Central memory CD8-positive, alpha-beta T cell (primary cell): ENCODE measurements around the gene ISYNA1.

ENCODE experiments used
- ATAC-seq: fragments of 150-1000 bp; cut with Tn5 transposase; replicated peaks from 2 replicates; pipeline ENCODE4 v1.10.0; 2022; ENCODE audit warnings: mild to moderate bottlenecking, moderate FRiP score, moderate number of reproducible peaks; ENCODE audit not compliant: poor library complexity, severe bottlenecking; ENCODE audit errors: extremely low read depth
- DNase-seq, 2 donors: peaks; one replicate each; pipeline ENCODE4 v3.0.0; 2021; ENCODE audit warnings: low spot score in 2 of 2
- H3K27ac Mint-ChIP-seq: one replicate; pipeline ENCODE4 v1.8.0; 2022; ENCODE audit warnings: low read depth, mild to moderate bottlenecking, moderate library complexity, mixed read lengths
- H3K27me3 Mint-ChIP-seq: one replicate; pipeline ENCODE4 v1.8.0; 2022; ENCODE audit warnings: mixed read lengths
- H3K36me3 Mint-ChIP-seq: one replicate; pipeline ENCODE4 v1.8.0; 2022; ENCODE audit warnings: mild to moderate bottlenecking, moderate library complexity, mixed read lengths; ENCODE audit not compliant: insufficient read depth
- H3K4me1 Mint-ChIP-seq: one replicate; pipeline ENCODE4 v1.8.0; 2022; ENCODE audit warnings: mixed read lengths
- H3K4me3 Mint-ChIP-seq: one replicate; pipeline ENCODE4 v1.8.0; 2022; ENCODE audit warnings: mild to moderate bottlenecking, moderate library complexity, mixed read lengths
- H3K9me3 Mint-ChIP-seq: one replicate; pipeline ENCODE4 v1.8.0; 2022; ENCODE audit warnings: mixed read lengths

The ISYNA1 gene

DNA sequence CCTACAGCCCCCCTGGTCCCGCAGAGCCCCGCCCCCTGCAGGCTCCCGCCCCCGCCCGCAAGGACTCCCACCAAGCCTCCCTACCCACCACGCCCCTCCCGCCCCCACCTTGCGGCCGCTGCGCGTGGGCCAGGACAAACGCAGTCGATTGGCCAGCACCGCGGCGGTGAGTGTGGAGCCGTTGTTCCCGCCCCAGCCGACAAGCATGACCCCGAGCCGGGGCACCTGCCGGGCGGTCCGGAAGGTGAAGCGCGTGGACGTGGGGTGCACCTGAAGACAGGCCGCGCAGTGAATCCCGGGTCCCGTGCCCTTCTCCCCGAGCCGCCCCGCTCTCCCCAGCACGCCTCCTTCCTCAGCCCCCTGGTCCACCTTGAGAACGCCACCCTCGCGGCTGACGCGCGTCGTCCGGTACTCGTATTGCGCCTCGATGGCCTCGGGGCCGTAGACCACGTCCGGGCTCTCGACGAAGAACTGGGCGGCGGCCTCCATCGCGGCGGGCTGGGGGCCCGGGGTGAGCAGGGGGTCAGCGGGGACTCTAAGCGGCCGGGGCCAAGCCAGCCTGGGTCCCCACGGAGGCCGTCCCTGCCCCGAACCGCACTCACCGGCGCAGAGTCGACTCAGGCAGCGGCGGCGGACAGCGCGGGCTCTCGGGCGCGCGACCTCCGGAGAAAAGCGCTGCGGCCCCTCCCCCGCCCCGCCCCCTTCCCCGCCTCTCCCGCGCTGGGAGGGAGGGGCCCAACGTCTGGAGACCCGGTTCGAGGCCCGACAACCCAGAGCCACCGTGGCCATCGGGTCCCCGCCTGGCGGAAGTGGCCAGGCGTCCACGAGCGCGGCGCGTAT is at the start of gene ISYNA1:
TSS of gene ISYNA1 (minus strand) at position 643 of the 840 bp plus-strand sequence. CDS start at position 489, 154 bp downstream.
- H3K4me1 Mint-ChIP-seq, result peaks cover 32% of the 10 kb centered on the region

DNA sequence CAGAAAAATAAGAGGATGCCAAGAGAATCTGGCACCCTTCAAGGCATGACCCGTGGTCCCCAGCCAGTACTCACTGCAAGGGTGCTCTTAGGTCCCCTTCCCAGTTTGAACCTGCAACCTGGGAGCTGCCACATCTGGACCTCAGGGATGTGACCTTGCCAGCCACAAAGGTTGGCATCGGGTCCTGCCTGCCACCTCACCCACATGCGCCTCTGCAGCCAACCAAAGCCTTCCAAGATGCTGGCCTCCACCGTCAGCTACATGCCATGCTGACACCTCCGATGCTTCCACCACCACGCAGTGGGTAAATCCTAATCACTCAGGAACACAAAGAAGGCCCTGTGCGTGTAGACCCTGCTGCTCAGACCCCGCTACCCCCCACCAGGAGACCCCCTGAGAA is 48.8 kb upstream of the ISYNA1 start:
- no peak for DNase-seq
- peaks cover 78% of the 10 kb centered on the region for H3K4me1 Mint-ChIP-seq
- peaks cover 21% of the 10 kb centered on the region for H3K36me3 Mint-ChIP-seq
- H3K27me3 Mint-ChIP-seq, result no peaks in the 10 kb centered on the region
- peak overlapping the region; percentile 50 for H3K4me3 Mint-ChIP-seq
- H3K27ac Mint-ChIP-seq, result peak overlapping the region; percentile 86
- no peak for ATAC-seq
- H3K9me3 Mint-ChIP-seq, result no peaks in the 10 kb centered on the region

More for the DNA sequence above, at the start of gene ISYNA1:
- Mint-ChIP-seq H3K27ac (no peak within 1 kb of the TSS), H3K4me3 (peak within 1 kb of the TSS; percentile 74), H3K9me3 (peaks cover 5% of the 10 kb centered on the region), H3K27me3 (no peaks in the 10 kb centered on the region), H3K36me3 (peaks cover 36% of the 10 kb centered on the region)
- DNase-seq (no peak), ATAC-seq (peak; percentile 17)

DNA sequence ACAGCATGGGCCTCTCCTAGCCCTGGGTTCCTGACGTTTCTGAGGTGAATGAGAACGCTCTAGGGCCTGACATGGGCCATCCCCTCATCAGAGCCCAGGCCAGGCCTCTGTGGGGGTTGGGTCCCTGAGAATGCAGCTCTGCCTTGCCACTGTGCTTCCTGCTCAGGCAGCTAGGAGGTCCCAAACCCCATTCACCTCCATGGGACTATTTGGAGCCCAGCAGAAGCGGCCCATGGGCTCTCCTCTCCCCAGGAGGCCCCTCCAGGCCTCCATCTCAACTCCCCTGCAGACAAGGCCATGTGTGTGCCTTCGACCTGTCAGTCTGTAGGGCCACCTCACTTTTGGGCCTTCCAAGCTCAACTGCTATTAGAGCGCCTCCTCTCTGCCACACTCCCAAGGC is 47.1 kb upstream of the ISYNA1 start:
- no peaks in the 10 kb centered on the region for H3K9me3 Mint-ChIP-seq
- peaks cover 81% of the 10 kb centered on the region for H3K4me1 Mint-ChIP-seq
- peak overlapping the region; percentile 66 for H3K27ac Mint-ChIP-seq
- peaks cover 19% of the 10 kb centered on the region for H3K36me3 Mint-ChIP-seq
- no peaks in the 10 kb centered on the region for H3K27me3 Mint-ChIP-seq
- no peak for DNase-seq
- H3K4me3 Mint-ChIP-seq, result no peak overlapping the region
- no peak for ATAC-seq

DNA sequence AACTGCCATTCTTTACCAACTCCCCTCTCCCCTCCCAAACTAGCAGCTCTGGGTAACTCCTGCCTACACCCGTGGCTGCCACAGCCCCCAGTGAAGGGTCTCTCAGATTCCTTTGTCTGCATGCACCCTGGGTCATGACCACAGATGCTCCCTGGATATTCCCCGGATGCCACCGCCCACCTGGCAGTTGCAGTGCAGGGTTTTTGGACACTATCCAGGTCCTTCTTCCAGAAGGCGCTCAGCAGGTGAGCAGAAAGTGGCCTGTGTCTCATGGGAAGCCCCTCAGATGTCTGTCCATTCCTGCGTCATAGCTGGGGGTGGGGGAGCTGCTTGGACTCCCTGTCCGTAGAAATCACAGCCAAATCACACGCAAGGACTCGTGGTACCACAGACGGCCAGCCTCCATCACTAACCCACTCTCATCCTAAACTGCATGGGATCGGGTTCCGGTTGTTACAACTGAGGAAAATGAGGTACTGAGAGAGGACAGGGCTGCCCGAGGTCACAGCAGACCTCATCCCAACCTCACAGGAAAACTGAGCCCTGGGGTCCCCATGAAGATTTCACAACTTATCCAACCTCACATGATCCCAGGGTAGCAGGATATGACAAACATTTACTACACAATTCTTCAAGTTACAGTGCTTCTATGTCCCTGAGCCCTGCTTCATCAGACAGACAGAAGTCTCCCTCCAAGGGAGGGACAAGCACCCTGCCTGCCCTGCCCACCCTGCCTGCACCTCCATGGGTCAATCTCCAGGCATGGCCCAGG is 45.4 kb upstream of the ISYNA1 start:
- no peaks in the 10 kb centered on the region for H3K27me3 Mint-ChIP-seq
- H3K4me3 Mint-ChIP-seq, result no peak overlapping the region
- H3K9me3 Mint-ChIP-seq, result no peaks in the 10 kb centered on the region
- peaks cover 19% of the 10 kb centered on the region for H3K36me3 Mint-ChIP-seq
- no peak for DNase-seq
- peak overlapping the region; percentile 74 for H3K27ac Mint-ChIP-seq
- no peak for ATAC-seq
- H3K4me1 Mint-ChIP-seq, result peaks cover 83% of the 10 kb centered on the region

DNA sequence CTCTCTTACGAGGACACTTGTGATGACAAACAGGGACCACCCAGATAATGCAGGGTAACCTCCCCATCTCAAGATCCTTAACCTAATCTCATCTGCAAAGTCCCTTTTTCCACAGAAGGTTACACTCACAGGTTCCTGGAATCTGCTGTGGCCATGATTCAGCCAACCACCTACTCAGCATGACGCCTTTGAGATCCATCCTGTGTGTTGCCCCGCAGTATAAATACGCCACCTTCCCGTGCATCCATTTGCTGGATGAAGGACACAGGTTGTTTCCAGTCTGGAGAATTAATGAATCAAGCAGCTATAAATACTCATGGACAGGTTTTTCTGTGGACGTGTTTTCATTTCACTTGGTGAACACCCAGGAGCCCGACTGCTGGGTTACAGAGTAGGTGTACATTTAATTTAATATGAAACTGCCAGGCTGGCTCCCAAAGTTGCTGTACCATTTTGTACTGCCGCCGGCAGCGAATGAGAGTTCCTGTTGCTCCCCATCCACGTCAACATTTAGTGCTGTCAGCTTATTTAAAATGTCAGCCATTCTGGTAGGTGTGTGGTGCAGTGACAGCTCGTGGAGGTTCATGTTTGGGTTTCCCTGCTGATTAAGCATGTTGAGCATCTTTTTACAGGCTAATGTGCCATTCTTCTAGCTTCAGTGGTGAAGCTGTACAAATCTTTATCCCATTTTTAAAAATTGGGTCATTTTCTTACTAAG is 43.7 kb upstream of the ISYNA1 start:
- H3K27ac Mint-ChIP-seq, result peak overlapping the region; percentile 44
- no peaks in the 10 kb centered on the region for H3K9me3 Mint-ChIP-seq
- no peak for DNase-seq
- peaks cover 86% of the 10 kb centered on the region for H3K4me1 Mint-ChIP-seq
- H3K36me3 Mint-ChIP-seq, result peaks cover 26% of the 10 kb centered on the region
- no peak for ATAC-seq
- no peaks in the 10 kb centered on the region for H3K27me3 Mint-ChIP-seq
- H3K4me3 Mint-ChIP-seq, result no peak overlapping the region

DNA sequence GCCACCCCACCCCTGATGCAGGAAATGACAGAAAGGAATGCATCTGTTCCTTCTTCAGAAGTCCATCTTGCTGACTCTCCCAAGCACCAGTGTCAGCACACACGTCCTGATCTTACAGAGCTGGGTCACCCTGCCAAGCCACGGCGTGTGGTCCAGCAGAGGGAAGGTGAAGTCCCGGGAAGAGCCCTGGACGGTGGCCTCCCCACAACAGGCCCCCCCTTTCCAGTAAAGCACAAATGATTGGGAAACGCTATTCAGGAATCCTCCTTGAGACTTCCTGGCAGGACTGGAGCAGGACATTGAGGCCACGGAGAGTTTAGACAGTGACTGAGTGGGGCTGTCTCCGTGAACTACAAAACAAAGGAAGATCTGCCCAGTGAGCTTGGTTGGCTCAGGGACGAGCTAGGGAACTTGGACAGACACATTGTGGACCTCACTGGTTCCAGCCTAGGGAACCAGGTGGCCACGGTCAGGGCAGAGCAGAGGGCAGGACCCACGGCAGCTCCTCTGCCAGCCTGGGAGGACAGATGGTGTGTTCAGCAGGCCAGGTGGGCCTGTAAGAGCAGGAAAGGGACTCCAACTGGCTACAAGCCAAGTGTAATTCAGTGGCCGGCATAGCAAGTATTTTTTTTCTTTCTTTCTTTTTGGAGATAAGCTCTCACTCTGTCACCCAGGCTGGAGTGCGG is 42.2 kb upstream of the ISYNA1 start:
- no peak for DNase-seq
- no peaks in the 10 kb centered on the region for H3K27me3 Mint-ChIP-seq
- H3K4me1 Mint-ChIP-seq, result peaks cover 85% of the 10 kb centered on the region
- peak overlapping the region; percentile 60 for H3K4me3 Mint-ChIP-seq
- no peaks in the 10 kb centered on the region for H3K9me3 Mint-ChIP-seq
- ATAC-seq, result no peak
- H3K36me3 Mint-ChIP-seq, result peaks cover 24% of the 10 kb centered on the region
- peak overlapping the region; percentile 99 for H3K27ac Mint-ChIP-seq

DNA sequence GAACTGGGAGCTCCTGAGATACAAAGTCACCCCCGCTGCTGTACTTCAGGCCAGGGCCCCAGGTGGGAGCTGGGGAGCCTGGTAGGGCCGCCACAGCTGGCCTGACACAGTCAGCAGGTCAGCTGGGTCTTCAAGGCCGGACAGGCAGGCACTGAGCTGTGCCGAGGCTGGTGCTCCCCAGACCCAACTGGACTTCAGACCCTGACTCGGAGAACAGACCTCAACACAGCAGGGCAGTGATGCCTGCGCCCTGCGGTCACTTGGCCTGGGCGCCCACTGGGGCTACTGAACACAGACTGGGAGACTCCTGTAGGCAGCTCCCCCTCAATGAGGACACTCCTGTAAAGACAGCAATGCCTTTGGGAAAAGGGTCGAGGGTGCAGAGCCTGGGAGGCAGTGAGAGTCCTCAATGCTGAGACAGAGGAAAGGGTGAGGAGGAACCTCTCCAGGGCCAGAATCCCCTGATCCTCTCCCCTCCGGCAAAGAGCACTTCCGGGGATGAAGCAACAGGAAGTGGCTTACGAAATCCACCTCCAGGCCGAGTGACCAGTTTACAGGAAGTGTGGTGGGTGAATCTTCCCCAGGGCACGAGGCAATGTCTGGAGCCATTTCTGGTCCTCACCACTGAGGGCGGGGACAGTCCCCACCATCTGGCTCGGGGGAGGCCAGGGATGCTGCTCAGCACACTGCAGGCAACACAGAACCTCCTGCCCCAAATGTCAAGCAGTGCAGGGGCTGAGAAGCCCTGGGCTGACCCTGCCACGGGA is 40.8 kb upstream of the ISYNA1 start:
- DNase-seq (peak in 1 of 2 donors; percentile 35), ATAC-seq (peak; percentile 38)
- Mint-ChIP-seq H3K9me3 (no peaks in the 10 kb centered on the region), H3K4me3 (peak overlapping the region; percentile 70), H3K27ac (peak overlapping the region; percentile 99), H3K36me3 (peaks cover 26% of the 10 kb centered on the region), H3K4me1 (peaks cover 88% of the 10 kb centered on the region), H3K27me3 (no peaks in the 10 kb centered on the region)

DNA sequence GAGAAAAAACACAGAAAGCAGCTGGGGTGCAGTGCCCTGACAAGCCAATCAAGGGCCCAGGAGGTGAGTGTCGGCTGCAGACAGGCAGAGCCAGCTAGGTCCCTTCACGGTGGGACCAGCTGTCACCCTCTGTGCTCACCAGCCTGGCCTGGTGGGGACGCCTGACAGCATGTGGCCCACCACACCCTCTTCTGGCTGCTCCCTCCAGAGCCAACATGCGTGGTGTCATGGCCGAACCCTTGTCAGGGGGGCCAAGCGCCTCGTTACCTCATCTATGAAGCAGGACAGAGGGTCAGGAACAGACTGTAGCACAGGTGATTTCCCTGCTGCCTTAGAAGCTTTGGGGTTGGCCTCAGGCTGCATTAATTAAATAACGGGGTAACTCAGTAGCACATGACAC is 40.0 kb upstream of the ISYNA1 start:
- no peak for ATAC-seq
- peaks cover 88% of the 10 kb centered on the region for H3K4me1 Mint-ChIP-seq
- H3K9me3 Mint-ChIP-seq, result no peaks in the 10 kb centered on the region
- H3K27ac Mint-ChIP-seq, result peak overlapping the region; percentile 99
- peaks cover 30% of the 10 kb centered on the region for H3K36me3 Mint-ChIP-seq
- H3K4me3 Mint-ChIP-seq, result peak overlapping the region; percentile 70
- no peaks in the 10 kb centered on the region for H3K27me3 Mint-ChIP-seq
- DNase-seq, result no peak

DNA sequence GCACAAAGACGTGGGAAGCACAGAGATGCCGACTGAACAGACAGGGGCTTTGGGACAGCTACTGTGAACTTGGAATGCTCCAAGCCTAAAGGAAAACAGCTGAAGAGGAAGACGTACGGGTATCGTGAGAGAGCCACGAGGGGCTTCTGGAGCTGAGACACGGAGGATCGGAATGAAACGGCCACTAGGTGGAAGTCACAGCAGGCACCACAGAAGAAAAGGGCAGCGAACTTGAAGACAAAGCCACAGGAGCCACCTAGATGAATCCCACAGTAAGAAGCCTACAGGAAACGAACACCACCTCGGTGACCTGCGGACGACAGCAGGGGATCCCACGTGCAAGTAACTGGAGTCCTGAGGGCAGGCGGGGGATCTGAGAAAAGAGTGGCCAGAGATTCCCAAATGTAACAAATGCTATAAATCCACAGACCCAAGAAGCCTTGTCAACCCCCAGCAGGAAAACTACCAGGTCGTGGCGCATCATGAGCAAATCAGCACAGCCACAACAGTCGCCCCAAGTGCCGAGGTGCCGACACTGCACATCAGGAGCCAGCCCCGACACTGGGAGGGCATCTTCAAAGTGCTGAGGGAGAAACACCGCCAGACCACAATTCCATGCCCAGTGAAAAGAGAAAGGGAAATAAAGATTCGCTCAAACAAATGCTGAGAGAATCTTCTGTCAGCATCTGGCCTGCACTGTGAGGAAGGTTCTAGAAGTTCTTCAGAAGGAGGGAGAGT is 39.3 kb upstream of the ISYNA1 start:
- ATAC-seq (no peak), DNase-seq (no peak)
- peak overlapping the region; percentile 48 for H3K4me3 Mint-ChIP-seq
- H3K27ac Mint-ChIP-seq, result peak overlapping the region; percentile 99
- no peaks in the 10 kb centered on the region for H3K27me3 Mint-ChIP-seq
- H3K36me3 Mint-ChIP-seq, result peaks cover 35% of the 10 kb centered on the region
- no peaks in the 10 kb centered on the region for H3K9me3 Mint-ChIP-seq
- H3K4me1 Mint-ChIP-seq, result peaks cover 85% of the 10 kb centered on the region

DNA sequence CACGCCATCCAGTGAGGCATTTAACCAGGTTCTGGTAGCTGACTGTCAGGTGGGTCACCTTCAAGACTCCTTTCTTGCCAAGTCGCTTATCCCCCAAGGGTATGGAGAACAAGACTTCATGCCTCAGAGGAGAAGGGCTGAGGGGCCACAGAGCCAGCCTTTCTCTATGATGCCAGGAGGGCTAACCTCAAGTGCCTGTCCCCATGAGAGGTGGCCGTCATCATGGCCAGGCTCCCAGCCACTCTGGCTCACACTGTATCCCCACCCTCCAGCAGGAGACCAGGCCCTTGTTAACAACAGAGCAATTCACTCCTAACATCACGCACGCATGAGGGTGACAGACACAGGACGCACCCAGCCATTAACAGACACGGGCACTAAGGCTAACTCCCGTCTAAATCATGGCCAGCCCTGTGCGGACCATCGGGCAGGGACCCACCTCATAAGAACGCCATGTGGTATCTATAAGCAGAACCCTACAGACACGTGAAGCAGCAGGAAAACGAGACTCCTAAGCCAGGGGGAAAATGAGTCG is 38.6 kb upstream of the ISYNA1 start:
- Mint-ChIP-seq H3K4me3 (peak overlapping the region; percentile 48), H3K36me3 (peaks cover 36% of the 10 kb centered on the region), H3K9me3 (no peaks in the 10 kb centered on the region), H3K27me3 (no peaks in the 10 kb centered on the region), H3K27ac (peak overlapping the region; percentile 99), H3K4me1 (peaks cover 83% of the 10 kb centered on the region)
- DNase-seq, result no peak
- ATAC-seq, result no peak
